Activated T-helper 9 cell treated with anti-CD3 and anti-CD28 coated beads, Interleukin-2, amount 50 U/mL, for 16 hours (primary cell): ENCODE data around the gene DESI2.

Source experiments
- DNase-seq: peaks from one replicate; pipeline ENCODE4 v3.0.0-alpha.2; 2020; ENCODE audit warnings: low read depth

Gene DESI2

DNA sequence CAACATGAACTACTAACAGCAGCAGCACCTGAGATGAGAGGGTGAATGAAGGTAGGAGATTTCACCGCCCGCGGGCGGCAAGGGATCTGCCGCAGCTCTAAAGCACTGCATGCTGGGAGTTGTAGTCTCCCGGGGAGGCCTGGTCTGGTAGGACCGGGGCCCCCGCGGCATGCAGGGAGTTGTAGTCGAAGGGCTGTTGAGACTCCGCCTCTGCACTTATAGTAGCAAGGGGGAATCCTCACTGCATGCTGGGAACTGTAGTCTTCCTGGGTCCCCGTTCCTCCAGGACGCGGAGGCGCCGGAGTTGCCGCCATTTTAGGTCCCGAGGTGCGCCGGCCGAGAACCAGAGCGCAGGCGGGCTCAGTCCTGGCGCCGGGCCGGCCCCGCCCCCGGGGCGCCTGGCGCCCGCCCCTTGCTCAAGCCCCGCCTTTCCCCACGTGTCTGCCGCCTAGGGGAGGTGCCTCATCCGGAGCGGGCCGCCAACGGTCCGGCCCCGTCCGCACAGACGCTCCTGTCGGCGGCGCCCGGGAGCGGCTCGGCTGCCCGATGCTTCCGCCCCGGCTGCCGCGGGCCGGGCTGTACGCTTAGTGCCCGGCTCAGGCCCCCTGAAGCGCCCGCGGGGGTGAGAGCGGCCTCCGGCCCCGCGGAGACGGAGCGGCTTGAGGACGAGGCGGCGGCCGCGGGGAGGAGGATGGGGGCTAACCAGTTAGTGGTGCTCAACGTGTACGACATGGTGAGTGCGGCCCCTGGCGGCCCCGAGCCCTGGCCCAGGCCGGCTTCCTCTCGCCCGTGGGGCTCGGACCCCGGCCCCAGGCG lies at the start of gene DESI2:
Gene DESI2 (plus strand): TSS at position 504 of the 816 bp plus-strand sequence. CDS start 188 bp downstream, at position 692.
- peak; percentile 97 for DNase-seq

DNA sequence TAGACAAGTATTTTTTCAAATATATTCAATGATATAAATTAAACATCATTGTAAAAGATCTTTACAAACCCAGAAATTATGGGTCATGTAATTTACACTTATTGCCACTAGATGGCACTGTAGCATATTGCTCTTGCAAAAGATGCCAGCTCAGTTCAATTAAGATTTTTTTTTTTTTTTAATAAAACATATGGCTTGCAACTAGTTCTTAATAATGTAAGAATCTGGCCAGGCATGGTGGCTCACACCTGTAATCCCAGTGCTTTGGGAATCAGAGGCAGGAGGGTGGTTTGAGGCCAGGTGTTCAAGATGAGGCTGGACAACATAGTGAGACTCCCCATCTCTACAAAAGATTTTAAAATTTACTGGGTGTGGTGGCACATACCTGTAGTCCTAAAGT lies 49.4 kb upstream of the DESI2 start:
- DNase-seq, result no peak

DNA sequence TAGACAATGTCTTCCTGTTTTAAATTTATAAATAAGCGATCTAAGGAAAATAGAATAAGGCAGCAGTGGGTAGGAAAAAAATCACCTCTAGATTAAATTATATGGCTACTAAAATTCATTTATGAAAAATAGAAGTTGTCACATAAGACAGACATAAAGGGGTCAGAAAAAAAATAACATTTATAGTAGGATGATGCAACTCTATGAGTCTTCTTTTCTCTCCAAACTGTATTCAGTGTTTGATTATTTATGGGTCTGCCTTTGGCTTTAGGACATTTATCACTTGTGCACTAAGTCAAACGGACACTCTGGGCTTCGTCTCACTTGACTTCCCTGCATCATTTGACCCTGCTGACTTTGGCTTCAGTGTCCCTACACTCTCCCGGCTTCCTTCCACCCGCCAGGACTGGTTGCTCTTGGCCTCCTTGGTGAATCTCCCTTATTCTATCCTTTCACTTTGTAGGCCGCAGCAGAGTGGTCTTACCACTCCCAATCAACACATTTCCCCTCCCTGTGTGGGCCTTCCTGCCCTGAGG lies 47.0 kb upstream of the DESI2 start:
- no peak for DNase-seq

DNA sequence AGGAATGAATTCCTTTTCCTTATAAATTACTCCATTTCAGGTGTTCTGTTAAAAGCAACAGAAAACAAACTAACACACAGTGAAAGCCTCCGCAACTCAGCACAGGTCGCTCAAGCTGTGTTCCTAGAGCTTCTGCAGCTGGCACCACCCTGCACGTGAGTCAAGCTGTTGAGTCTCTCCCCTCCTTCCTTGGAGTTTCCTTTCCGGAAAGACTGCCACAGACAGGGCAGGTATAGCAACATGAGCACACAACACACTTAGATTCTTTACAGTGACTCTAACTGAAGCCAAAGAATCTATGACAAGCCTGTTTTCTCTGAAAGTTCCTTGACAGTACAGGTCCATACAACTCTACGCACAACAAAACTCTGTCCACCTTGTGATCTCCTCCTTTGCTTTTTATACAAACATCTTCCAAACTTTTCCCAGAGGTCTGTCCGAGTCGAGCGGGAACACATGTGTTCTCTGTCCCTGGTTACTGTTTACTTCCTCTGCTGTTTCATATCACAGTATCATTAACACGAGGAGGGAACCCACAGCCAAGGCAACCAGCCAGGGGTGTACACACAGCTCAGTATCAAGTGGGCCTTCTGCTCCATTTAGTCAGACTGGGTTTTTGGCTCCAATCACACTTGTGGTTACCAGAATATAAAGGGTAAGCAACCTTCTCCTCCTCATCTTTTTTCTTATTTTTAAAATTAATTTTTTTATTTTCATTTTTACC lies 38.7 kb upstream of the DESI2 start:
- no peak for DNase-seq

DNA sequence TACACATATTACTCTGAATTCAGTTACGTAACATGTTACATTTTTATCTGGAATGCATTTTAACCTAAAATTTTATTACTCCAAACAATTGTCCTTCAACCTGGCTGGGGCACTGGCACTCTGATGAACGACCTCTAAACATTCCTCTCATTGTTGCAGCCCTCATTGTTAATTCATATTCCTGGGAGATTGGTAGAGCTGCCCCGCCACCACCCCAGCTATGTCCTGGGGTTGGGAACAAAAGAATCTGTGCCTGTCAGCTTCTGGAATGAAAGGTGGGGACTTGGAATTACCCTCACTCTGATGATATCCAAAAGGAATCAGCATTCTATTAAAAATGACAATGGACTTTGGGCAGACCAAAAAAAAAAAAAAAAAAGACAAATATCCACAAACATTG lies 38.0 kb upstream of the DESI2 start:
- no peak for DNase-seq

DNA sequence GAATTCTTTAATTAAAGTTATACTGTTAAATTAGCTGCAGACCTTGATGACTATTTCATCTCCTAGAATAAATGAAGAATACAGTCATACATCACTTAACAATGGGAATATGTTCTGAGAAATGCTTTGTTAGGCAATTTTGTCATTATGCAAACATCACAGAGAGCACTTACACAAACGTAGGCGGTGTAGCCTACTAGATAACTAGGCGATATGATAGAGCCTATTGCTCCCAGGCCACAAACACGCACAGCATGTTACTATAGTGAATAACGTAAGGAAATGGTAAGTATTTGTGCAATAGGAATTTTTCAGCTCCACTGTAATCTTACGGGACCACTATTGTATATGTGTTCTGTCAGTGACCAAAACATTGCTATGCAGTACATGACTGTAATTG lies 37.6 kb upstream of the DESI2 start:
- no peak for DNase-seq

DNA sequence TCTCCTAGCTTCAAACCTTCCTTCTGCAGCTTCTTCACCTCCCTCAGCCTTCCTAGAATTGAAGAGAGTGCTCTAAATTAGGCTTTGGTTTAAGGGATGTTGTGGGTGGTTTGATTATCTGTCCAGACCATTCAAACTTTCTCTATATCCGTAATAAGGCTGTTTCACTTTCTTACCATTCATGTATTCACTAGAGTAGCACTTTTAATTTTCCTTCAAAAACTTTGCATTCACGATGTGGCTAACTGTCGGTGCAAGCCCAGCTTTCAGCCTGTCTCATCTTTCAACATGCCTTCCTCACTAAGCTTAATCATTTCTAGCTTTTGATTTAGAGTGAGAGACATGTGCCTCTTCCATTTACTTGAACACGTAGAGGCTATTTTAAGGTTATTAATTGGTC lies 26.2 kb upstream of the DESI2 start:
- DNase-seq, result no peak

DNA sequence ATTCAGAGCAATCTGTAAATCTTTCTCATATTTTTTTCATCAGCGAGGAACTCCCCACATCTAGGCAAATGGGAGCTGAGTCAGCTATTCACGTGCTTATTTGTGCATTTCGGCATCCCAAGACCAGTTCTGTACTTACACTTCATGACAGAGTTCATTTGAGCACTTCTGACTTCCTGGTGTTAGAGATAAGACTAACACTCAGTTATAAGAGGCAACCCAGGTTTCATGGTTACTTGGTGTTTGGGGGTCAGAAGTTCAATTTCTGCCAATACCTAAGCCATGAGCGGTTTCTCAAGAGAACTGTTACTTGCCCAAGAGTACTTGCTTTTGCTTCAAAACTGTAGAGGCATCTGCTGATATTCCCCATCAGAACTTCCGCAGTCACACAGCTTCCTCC lies 24.1 kb upstream of the DESI2 start:
- no peak for DNase-seq

DNA sequence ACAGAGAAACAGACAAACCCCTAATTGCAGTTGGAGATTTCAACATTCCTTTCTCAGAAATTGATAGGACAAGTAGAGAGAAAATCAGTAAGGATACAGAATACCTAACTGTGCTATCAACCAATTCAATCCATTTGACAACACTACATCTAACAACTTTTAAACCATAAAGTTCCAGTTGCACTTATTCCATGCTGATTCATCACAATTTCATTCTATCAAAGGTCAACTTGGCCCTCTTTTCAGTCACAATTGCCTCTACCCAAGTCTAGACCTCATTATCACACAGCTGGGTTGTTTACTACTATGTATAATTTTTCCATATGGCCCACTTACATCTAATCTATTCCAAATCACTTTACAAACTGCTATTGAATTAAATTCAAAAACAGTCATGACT lies 19.8 kb upstream of the DESI2 start:
- no peak for DNase-seq

DNA sequence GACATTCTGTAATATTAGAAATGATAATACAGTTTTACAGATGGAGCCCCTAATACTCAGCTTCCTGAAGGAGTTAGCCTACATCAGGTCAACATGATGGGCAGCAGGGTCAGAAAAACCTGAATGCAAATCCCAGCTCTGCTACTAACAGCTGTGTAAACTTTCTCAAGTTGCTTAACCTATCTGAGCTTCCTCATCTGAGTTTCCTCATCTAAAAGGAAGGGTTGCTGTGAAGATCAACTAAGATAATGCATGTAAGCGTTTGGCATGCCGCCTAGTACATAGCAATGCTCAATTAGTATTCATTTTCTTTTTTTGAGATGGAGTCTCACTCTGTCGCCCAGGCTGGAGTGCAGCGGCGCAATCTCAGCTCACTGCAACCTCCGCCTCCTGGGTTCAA lies 18.4 kb upstream of the DESI2 start:
- DNase-seq, result no peak

DNA sequence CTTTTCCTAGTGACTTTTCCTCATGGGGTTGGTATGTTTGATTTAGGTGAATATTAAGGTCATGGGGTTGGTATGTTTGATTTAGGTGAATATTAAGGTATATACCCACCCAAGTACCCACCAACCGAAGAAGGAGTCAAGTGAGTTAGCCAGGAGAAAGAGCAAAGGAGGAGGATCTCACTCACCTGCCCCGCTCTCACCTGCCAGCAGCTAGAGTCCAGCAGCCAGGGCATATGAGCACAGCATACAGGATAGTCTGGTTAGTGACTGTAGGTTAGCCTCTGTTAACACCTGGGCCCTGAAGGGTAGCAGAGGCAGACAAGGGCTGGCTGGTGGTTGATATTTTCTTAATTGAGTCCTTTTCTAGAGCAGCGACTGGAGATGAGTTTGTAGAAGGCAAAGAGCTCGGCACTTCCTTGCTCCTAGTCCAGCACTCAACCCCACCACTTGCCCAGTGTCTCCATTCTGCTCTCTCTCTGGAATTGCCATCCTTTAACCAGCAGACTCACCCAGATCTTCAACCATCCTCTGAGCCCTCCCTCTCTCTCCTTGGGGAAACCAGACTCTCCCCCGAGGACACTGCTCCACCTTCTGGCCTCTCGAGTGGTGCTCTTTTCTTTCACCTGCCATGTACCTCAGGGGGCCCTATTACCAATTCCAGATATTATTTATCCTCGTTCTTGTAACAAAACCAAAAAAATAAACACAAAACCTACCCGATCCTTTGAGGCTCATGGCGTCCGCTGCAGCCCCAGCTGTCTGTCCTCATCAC lies 16.3 kb upstream of the DESI2 start:
- no peak for DNase-seq

DNA sequence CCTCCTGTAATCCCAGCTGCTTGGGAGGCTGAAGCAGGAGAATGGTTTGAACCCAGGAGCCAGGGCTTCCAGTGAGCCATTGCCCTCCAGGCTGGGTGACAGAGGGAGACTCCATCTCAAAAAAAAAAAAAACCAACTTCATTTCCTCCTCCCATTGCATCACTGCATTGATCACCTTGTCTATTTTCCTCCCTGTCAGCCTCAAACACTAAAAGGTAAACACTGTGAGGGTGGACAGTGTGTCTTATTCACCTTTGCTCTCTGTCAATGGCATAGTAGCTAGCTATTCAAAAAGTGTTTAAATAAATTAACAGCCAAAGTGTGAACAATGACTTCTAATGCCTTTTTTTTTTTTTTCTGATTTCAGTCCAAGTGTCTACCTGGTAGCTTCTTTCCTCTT lies 13.4 kb upstream of the DESI2 start:
- no peak for DNase-seq

DNA sequence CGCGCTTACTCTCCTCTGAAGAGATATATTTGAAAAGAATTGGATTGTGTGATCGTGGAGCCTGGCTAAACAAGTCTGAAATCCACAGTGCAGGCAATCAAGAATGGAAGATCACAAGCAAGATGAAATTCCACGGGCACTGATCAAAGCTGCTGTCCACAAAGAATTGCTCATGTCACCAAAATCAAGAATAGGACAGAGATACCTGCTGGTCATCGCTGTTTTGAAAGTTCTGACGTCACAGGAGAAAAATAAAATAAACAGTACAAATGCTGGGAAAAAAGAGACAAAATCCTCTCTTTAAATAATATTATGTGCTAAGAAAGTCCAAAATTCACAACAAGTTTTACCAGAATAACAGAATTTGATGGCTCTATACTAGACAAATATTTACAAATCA lies 12.0 kb upstream of the DESI2 start:
- DNase-seq, result no peak

DNA sequence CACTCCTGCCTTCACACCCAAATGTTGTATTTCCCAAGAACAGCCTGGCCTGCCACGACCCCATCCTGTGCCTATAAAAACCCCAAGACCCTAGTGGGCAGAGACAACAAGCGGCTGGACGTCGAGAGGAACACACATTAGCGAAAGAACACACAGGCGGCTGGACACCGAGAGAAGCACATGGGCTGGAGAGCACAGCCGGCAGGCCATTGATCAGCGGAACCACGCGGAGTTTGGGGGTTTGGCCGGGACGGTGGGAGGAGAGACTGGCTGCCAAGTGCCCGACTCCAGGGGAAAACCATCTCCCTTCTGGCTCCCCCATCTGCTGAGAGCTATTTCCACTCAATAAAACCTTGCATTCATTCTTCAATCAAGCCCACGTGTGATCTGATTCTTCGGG lies 10.4 kb upstream of the DESI2 start:
- no peak for DNase-seq

DNA sequence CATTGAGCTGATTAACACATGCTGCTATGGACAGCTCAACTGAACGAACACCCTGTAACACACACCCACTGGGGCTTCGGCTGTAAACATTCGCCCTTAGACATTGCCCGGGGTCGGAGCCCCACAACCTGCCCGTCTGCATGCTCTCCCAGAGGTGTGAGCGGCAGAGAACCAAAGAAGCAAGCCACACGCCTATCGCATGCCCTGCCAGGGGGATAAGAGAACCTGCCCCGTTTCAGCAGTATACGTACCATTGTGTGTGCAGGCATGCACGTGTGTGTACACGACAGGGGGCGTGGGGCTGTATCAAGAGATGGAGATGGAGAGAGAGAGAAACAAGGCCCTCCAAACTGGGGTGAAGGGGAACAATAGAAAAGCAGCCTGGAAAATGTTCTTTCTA lies 9.9 kb upstream of the DESI2 start:
- DNase-seq, result no peak

DNA sequence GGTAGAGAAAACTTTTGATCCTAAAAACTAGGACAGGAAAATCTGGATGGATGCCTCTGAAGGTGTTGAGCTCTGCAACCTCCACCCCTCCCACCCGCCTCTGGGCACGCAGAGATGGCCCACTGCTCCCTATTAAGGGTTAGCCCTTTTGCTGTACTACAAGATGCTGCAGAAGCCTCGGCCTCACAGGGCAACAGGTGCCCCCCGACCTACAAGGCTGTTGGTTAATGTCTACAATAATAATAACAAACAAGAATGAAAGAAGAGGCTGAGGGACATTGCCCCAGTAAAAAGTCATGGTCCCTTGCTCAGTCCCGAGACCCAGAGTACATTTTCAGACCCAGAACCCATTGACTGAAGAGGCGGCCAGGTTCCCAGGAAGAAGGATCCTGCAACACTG lies 7.5 kb upstream of the DESI2 start:
- DNase-seq, result no peak

DNA sequence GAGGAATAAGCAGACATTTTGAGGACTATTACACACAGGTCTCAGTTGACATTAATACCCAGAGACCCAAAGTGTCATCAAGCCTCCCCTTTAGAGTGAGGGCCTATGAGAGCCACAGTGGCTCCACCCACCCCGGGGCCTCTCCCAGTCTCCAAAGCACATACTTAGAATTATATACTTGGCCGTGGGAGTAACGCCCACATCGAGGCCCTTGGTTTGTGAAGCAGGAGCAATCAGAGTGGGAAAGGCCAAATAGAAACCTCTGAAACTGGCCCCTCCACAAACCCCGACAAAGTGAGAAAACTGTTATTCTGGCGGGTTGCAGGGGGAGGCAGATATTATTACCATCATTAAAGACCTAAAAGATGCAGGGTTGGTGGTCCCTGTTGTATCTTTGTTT lies 7.0 kb upstream of the DESI2 start:
- DNase-seq, result no peak

DNA sequence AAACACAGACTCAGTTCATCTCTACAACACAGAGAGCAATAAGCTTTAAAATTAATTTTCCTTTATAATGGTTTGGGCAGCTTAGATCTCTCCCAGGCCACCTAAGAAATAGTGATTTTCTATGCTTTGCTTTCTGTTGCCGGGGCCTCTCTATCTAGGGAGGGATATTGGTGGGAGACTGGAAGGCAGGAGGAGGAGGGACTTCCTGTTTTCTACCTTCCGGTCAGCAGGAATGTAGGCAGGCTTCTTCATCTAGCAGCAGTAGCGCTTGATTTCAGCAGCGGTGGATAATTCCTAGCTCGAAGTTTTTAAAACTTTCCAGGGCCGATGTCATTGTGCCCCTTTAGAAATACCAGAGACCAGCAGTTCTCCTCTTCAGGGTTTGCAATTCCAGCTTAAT lies 5.1 kb upstream of the DESI2 start:
- no peak for DNase-seq

DNA sequence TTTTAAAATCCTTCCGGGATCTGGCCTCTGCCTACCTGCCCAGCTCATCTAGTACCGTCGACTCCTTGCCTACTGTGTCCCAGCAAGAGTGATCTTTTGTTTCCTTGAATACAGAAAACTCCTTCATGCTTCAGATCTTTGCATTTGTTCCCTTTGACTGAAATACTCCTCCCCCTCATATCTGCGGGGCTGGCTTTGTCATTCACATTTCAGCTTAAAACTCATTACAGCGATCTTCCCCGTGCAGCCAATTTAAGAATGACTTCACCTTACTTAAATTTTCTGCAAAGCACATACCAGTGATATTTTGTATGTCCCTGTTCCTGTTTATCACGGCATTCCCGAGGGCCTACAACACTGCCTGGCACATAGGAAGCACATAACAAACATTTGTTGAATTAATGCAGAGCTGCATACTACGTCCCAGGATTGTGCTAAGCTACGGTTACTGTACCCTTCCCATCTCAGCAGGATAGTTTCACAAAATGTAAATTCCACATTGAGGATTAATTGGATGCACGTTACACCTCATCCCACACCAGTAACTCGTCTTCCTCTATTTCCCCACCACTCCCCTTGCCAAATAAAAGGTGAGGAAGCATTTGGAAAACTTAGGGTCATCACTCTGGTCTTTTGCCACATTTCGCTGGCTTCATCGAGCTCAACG lies 837 bp upstream of the DESI2 start:
- no peak for DNase-seq

DNA sequence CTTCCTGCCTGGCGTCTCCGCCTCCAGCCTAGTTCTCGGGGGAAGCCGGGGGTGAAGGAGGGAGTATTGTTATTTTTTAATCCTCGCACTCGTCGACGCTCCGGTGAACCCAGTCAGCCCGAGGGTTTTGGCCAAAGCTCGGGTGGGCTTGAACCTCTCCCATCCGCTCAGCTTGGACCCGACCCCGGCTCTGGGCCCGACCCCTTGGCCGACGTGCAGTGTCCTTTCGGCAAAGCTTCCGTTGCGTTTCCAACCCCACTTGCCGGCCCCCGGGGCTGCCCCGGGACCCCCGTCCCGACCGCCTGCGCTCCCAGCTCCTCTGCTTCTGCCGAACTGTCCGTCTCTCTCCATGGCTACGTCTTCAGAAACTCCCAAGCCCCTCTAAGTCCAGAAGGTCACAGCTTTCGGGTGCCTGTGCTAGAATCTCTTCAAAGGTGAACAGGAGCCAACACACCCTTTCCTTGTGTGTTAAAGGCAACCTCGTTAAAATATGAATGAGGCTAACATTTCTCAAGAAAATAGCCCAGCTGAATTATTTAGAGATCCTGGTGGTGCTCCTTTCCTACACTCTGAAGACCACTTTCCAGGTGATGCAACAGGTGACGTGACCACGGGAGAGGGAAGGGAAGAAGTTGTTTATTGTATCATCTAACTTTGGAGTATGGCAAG lies 647 bp downstream of the DESI2 start:
- no peak for DNase-seq
